ENCODE measurements around the gene RAB11FIP4.

RAB11FIP4 gene

DNA sequence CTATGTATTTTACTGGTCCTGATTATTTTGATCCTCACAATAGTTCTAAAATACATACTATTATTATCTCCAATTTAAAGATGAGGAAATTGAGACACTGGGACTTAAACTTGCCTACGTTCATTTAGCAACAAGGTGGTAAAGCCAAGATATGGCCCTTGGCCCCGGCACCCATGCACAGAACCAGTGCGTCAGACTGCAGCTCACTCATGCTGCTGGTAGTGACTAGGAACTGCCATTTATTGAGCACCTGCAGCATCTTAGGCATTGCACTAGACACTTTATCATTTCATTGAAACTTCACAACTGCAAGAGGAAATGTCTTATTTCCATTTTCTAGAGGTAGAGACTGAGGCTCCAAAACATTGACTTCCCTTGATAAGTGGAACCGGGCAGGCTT is 93.3 kb downstream of the RAB11FIP4 start:
- no peak overlapping the region for H3K27ac ChIP-seq
- TF ChIP-seq, protein P1, sequence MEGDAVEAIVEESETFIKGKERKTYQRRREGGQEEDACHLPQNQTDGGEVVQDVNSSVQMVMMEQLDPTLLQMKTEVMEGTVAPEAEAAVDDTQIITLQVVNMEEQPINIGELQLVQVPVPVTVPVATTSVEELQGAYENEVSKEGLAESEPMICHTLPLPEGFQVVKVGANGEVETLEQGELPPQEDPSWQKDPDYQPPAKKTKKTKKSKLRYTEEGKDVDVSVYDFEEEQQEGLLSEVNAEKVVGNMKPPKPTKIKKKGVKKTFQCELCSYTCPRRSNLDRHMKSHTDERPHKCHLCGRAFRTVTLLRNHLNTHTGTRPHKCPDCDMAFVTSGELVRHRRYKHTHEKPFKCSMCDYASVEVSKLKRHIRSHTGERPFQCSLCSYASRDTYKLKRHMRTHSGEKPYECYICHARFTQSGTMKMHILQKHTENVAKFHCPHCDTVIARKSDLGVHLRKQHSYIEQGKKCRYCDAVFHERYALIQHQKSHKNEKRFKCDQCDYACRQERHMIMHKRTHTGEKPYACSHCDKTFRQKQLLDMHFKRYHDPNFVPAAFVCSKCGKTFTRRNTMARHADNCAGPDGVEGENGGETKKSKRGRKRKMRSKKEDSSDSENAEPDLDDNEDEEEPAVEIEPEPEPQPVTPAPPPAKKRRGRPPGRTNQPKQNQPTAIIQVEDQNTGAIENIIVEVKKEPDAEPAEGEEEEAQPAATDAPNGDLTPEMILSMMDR (IDR thresholded peaks at IDR 0.05) = no peak

DNA sequence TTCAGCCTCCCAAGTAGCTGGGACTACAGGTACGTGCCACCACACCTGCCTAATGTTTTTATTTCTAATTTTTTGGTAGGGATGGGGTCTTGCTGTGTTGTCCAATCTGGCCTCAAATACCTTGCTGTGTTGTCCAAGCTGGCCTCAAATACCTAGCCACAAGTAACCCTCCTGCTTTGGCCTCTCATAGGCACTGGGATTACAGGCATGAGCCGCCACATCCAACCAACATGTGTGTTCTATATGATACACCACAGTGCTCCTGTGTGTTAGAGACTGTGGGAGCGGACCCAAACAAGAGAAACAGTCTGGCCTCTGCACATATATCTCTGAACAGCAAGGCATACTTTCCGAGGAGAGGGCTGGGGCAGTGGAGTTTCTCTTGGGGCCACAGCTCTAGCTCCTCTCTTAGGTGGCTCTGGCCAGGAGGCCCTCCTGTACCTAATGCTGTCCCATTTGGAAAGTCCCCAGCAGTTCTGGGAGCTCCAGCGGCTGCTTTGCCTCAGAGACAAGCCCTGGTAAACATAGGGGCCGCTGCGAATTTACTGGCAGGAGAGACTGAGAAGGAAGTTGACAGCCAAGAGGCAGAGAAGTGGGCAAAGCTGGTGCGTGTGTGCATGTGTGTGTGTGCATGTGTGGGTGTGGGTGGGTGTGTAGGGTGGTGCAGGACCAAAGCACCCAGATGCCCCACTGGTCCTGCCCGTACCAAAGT is 95.0 kb downstream of the RAB11FIP4 start:
- peaks cover 41 to 43% of the 10 kb centered on the region in 2 experiments for H3K4me1 ChIP-seq (ENCODE audit: control insufficient read depth in 1 of 2, insufficient read depth in 1 of 2, low read depth in 1 of 2, low read length in 1 of 2)
- H3K36me3 ChIP-seq = no peaks in the 10 kb centered on the region
- H3K9me3 ChIP-seq = no peaks in the 10 kb centered on the region
- TF ChIP-seq, protein P1 (IDR thresholded peaks at IDR 0.05) = no peak
- no peak overlapping the region for H3K4me3 ChIP-seq (ENCODE audit: low read depth in 1 of 2, low read length in 1 of 2)
- peaks cover 21% of the 10 kb centered on the region for H3K27me3 ChIP-seq
- H3K27ac ChIP-seq = no peak overlapping the region

More for the DNA sequence above, 93.3 kb downstream of the RAB11FIP4 start:
- no peak overlapping the region for H3K4me3 ChIP-seq (ENCODE audit: low read depth in 1 of 2, low read length in 1 of 2)
- peaks cover 24 to 26% of the 10 kb centered on the region in 2 experiments for H3K4me1 ChIP-seq (ENCODE audit: control insufficient read depth in 1 of 2, insufficient read depth in 1 of 2, low read depth in 1 of 2, low read length in 1 of 2)
- H3K9me3 ChIP-seq = no peaks in the 10 kb centered on the region
- peaks cover 21% of the 10 kb centered on the region for H3K27me3 ChIP-seq
- no peaks in the 10 kb centered on the region for H3K36me3 ChIP-seq

DNA sequence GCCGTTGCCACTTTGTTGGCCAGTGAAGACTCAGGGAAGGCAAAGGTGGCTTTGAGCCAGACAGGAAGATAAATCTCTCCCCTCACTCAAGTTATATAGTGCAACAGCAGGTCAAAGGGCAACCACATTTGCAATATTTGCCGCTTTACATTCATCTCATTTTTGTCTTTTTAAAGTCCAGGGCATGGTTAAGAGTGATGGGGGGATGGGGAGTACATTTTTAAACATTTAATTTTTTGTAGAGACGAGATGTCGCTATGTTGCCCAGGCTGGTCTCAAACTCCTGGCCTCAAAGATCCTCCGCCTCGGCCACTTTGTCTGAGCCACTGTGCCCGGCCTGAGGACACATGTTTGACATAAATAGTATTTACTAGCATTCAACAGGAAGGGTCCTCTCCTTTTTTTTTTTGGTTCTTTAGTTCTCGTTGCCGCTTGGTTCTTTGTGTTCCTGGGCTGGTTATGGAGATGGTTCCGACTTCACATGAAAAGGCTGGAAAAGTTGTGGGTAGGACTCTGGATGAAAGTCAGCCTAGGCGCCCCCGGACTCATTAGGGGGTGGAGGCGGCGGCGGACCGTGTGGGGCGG is 95.7 kb downstream of the RAB11FIP4 start:
- Histone ChIP-seq H3K4me3 (ENCODE audit: low read depth in 1 of 2, low read length in 1 of 2) (peak overlapping the region; percentile 49 to 86), H3K27me3 (peaks cover 21% of the 10 kb centered on the region), H3K4me1 (ENCODE audit: control insufficient read depth in 1 of 2, insufficient read depth in 1 of 2, low read depth in 1 of 2, low read length in 1 of 2) (peaks cover 47 to 50% of the 10 kb centered on the region in 2 experiments), H3K36me3 (no peaks in the 10 kb centered on the region), H3K27ac (peak overlapping the region; percentile 98), H3K9me3 (no peaks in the 10 kb centered on the region)
- TF ChIP-seq, protein P1 (IDR thresholded peaks at IDR 0.05) = no peak

DNA sequence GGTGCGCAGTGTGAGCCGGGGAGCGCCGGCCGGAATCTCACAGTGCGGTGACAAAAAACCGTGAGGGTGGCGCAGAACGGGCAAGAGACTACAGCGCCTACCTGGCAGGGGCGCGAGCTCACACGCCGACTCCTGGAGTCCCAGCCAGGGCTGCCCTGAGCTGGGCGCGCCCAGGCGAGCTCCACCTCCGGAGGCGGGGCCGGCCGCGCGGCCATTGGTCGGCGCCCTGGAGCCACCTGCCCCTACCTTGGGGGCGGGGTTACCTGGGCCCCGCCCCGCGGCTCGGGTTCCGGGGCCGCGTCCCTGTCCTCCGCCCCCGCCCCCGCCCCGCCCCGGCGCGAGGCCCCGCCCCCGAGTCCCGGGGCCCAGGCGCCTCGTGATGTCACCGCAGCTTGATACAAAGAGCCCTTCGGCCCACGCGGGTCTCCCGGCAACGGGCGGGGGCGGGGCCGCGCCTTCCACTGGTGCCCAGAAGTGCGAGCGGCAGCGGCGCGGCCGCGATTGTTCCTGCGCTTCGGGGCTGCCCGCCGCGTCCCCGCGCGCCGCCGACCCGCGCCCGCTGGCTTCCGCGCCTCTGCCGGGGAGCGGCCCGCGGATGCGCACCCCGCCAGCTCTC is 96.3 kb downstream of the RAB11FIP4 start:
- H3K27me3 ChIP-seq = peaks cover 21% of the 10 kb centered on the region
- peak overlapping the region; percentile 86 to 92 for H3K4me3 ChIP-seq (ENCODE audit: low read depth in 1 of 2, low read length in 1 of 2)
- H3K36me3 ChIP-seq = no peaks in the 10 kb centered on the region
- H3K27ac ChIP-seq = peak overlapping the region; percentile 98
- H3K9me3 ChIP-seq = no peaks in the 10 kb centered on the region
- TF ChIP-seq, protein P1 (IDR thresholded peaks at IDR 0.05) = peak; percentile 45
- peaks cover 53 to 56% of the 10 kb centered on the region in 2 experiments for H3K4me1 ChIP-seq (ENCODE audit: control insufficient read depth in 1 of 2, insufficient read depth in 1 of 2, low read depth in 1 of 2, low read length in 1 of 2)

DNA sequence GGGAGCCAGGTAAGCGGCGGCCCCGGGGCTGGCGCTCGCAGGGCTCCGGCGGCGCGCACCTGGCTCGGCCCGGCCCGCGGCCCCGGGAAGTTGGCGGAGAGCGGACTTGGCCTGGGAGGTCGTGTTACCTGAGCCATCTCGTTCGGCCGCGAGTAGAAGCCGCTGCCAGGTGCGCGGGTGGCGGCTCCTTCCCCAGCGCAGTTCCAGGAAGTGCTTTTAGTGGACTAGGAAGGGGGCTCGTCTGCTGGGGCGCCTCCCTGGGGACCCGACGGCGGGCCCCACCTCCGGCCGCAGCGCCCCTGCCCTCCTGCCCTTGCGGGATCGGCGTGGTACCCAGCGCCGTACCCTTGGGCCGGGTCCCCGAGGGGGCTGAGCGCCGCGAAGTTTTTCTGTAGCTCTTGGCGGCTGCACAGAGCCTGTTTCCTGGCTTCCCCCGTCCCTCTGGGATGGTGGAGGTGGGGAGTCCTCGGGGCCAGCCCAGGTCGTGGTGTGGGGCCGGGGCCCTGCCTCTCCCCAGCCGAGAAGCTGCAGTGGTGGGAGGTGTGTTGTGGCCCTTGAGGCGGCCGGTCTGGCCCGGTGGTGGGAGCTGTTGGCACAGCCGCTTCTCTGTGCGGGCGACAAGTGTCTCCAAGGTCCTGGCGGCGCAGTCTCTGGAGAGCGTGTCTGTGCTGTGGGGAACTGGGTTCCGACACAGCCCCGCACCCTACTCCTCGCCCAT is 96.9 kb downstream of the RAB11FIP4 start:
- Histone ChIP-seq H3K36me3 (no peaks in the 10 kb centered on the region), H3K4me1 (ENCODE audit: control insufficient read depth in 1 of 2, insufficient read depth in 1 of 2, low read depth in 1 of 2, low read length in 1 of 2) (peaks cover 60 to 62% of the 10 kb centered on the region in 2 experiments), H3K4me3 (ENCODE audit: low read depth in 1 of 2, low read length in 1 of 2) (peak overlapping the region; percentile 86 to 92), H3K9me3 (no peaks in the 10 kb centered on the region), H3K27me3 (peaks cover 21% of the 10 kb centered on the region), H3K27ac (peak overlapping the region; percentile 98)
- TF ChIP-seq, protein P1 (IDR thresholded peaks at IDR 0.05) = no peak

Measured in neutrophil (primary cell).